SK-N-SH treated with all-trans-retinoic acid at 6 μM for 48 hours (cell line): ENCODE results near the gene STC2.
A peak's percentile ranks its signal among the peaks of the same experiment; 100 is the strongest.
"Not testable (repeated sequence)": the region's sequence is repeated elsewhere in the genome, so short reads cannot be mapped to it uniquely, and the experiment has no call there.

Source experiments
- ATAC-seq: fragments of 200-7000 bp; cut with Tn5 transposase; 3 replicates; pipeline ENCODE4 v1.9.1; 2020; ENCODE audit warnings: mild to moderate bottlenecking, moderate library complexity
- ARNTL ChIP-seq: fragments of 450-650 bp; formaldehyde crosslinking; IDR thresholded peaks from 2 replicates; pipeline ENCODE4 v1.5.0; 2020; ENCODE audit warnings: low read depth, mild to moderate bottlenecking, moderate library complexity, borderline replicate concordance
- CSDC2 ChIP-seq: fragments of 250-450 bp; sonication (Bioruptor Pico); IDR thresholded peaks from 2 replicates; pipeline ENCODE4 v1.5.0; 2020; ENCODE audit warnings: mild to moderate bottlenecking, moderate library complexity
- CSRNP3 ChIP-seq: fragments of 250-450 bp; sonication (Bioruptor Pico); IDR thresholded peaks from 2 replicates; pipeline ENCODE4 v1.5.1; 2021; ENCODE audit warnings: mild to moderate bottlenecking, moderate library complexity
- ISL1 ChIP-seq: fragments of 250-450 bp; sonication (Bioruptor Pico); IDR thresholded peaks from 2 replicates; pipeline ENCODE4 v2.1.2; 2022; ENCODE audit warnings: mild to moderate bottlenecking, moderate library complexity
- OSR1 ChIP-seq: fragments of 250-450 bp; sonication (Bioruptor Pico); IDR thresholded peaks from 2 replicates; pipeline ENCODE4 v1.8.0; 2022; ENCODE audit warnings: moderate library complexity, mild to moderate bottlenecking, inconsistent platforms
- SNAI2 ChIP-seq: fragments of 250-450 bp; sonication (Bioruptor Pico); IDR thresholded peaks from 2 replicates; pipeline ENCODE4 v1.5.0; 2020; ENCODE audit warnings: mild to moderate bottlenecking, moderate library complexity
- TCF4 ChIP-seq: fragments of 250-450 bp; sonication (Bioruptor Pico); IDR thresholded peaks from 2 replicates; pipeline ENCODE4 v1.8.0; 2021; ENCODE audit warnings: mild to moderate bottlenecking, moderate library complexity, borderline replicate concordance
- TOX ChIP-seq: fragments of 250-450 bp; sonication (Bioruptor Pico); IDR thresholded peaks from 2 replicates; pipeline ENCODE4 v1.8.0; 2021; ENCODE audit warnings: mild to moderate bottlenecking, moderate library complexity, borderline replicate concordance
- TSHZ2 ChIP-seq: fragments of 250-450 bp; sonication (Bioruptor Pico); IDR thresholded peaks from 2 replicates; pipeline ENCODE4 v1.5.0; 2020; ENCODE audit warnings: mild to moderate bottlenecking, moderate library complexity
- ZC3H10 ChIP-seq: fragments of 250-450 bp; sonication (Bioruptor Pico); IDR thresholded peaks from 2 replicates; pipeline ENCODE4 v1.5.1; 2021; ENCODE audit warnings: mild to moderate bottlenecking, moderate library complexity
- ZFP3 ChIP-seq: fragments of 250-450 bp; sonication (Bioruptor Pico); IDR thresholded peaks from 2 replicates; pipeline ENCODE4 v1.5.0; 2020; ENCODE audit warnings: mild to moderate bottlenecking, moderate library complexity
- ZNF565 ChIP-seq: fragments of 450-650 bp; formaldehyde crosslinking; conservative IDR thresholded peaks from 2 replicates; pipeline ENCODE4 v1.5.0; 2020; ENCODE audit warnings: low read depth, mild to moderate bottlenecking, moderate library complexity
- ZNF70 ChIP-seq: fragments of 450-650 bp; formaldehyde crosslinking; IDR thresholded peaks from 2 replicates; pipeline ENCODE4 v1.5.0; 2020; ENCODE audit warnings: mild to moderate bottlenecking, moderate library complexity
- ZNF8 ChIP-seq: fragments of 450-650 bp; formaldehyde crosslinking; IDR thresholded peaks from 2 replicates; pipeline ENCODE4 v1.5.0; 2020; ENCODE audit warnings: mild to moderate bottlenecking, moderate library complexity

STC2 gene

GRCh38 chr5:173327948-173328843 lies at the start of gene STC2:
TSS of gene STC2 (minus strand) at chr5:173328414. CDS start at chr5:173328193, 221 bp downstream.
- TF ChIP-seq ZFP3 (CRISPR knock-in tag), result no peak
- TF ChIP-seq TSHZ2, result no peak
- peak; percentile 56 for ATAC-seq

- ATAC-seq, result no peak
- TF ChIP-seq OSR1 (CRISPR knock-in tag) (no peak), CSDC2 (CRISPR knock-in tag) (no peak), ARNTL (CRISPR knock-in tag) (no peak), CSRNP3 (CRISPR knock-in tag) (no peak)
- TF ChIP-seq, all 23 proteins: peak for 0
Observed at GRCh38 chr5:173371400-173371799, 43.2 kb upstream of the STC2 start.

- not testable (repeated sequence) for ATAC-seq
Observed at GRCh38 chr5:173363406-173363805, 35.2 kb upstream of the STC2 start.

- no peak for ATAC-seq
- TF ChIP-seq ZNF565 (CRISPR knock-in tag), result no peak
Observed at GRCh38 chr5:173355561-173355960, 27.3 kb upstream of the STC2 start.

- no peak for ATAC-seq
Observed at GRCh38 chr5:173354645-173355044, 26.4 kb upstream of the STC2 start.

More at GRCh38 chr5:173354645-173355044, 26.4 kb upstream of the STC2 start:
- TF ChIP-seq ISL1 (no peak), TCF4 (CRISPR knock-in tag) (no peak), SNAI2 (no peak), TSHZ2 (no peak), ZC3H10 (CRISPR knock-in tag) (no peak), ZNF70 (CRISPR knock-in tag) (no peak), OSR1 (CRISPR knock-in tag) (no peak), TOX (CRISPR knock-in tag) (no peak), ZNF8 (CRISPR knock-in tag) (no peak)
